ENCODE measurements around the gene ZNF594.
"Not testable (repeated sequence)": the region's sequence is repeated elsewhere in the genome, so short reads cannot be mapped to it uniquely, and the experiment has no call there.

The ZNF594 gene

GRCh38 chr17:5191541-5192417 is at the start of gene ZNF594:
Gene ZNF594, minus strand, starts transcription at chr17:5191868. Its CDS starts 7,612 bp downstream, at chr17:5184256.
- Mint-ChIP-seq H3K27ac (peak within 1 kb of the TSS; percentile 93), H3K4me3 (peak within 1 kb of the TSS; percentile 87), H3K9me3 (peaks cover 14% of the 10 kb centered on the region), H3K36me3 (peaks cover 40% of the 10 kb centered on the region), H3K4me1 (peaks cover 30% of the 10 kb centered on the region)
- DNase-seq (ENCODE audit: low spot score in 2 of 2) = peak; percentile 92 to 98
- peak; percentile 99 for ATAC-seq

GRCh38 chr17:5239769-5240168 is 48.1 kb upstream of the ZNF594 start:
- DNase-seq (ENCODE audit: low spot score in 2 of 2); H3K36me3 Mint-ChIP-seq; ATAC-seq; H3K27ac Mint-ChIP-seq; H3K4me3 Mint-ChIP-seq; H3K9me3 Mint-ChIP-seq: not testable (repeated sequence)
- H3K4me1 Mint-ChIP-seq = peaks cover 48% of the 10 kb centered on the region

- Mint-ChIP-seq H3K27ac (peak overlapping the region; percentile 77), H3K9me3 (no peaks in the 10 kb centered on the region), H3K36me3 (peaks cover 6% of the 10 kb centered on the region), H3K4me3 (no peak overlapping the region), H3K4me1 (peaks cover 47% of the 10 kb centered on the region)
- no peak for ATAC-seq
- DNase-seq (ENCODE audit: low spot score in 2 of 2) = no peak
Observed at GRCh38 chr17:5238333-5238732, 46.7 kb upstream of the ZNF594 start.

GRCh38 chr17:5237541-5238016 is 45.9 kb upstream of the ZNF594 start:
- H3K27ac Mint-ChIP-seq = peak overlapping the region; percentile 77
- peaks cover 6% of the 10 kb centered on the region for H3K36me3 Mint-ChIP-seq
- H3K4me3 Mint-ChIP-seq = peak overlapping the region; percentile 20

GRCh38 chr17:5236938-5237540 is 45.4 kb upstream of the ZNF594 start:
- ATAC-seq (no peak), DNase-seq (ENCODE audit: low spot score in 2 of 2) (no peak)
- H3K27ac Mint-ChIP-seq = peak overlapping the region; percentile 77
- peaks cover 41% of the 10 kb centered on the region for H3K4me1 Mint-ChIP-seq
- peaks cover 3% of the 10 kb centered on the region for H3K36me3 Mint-ChIP-seq
- no peaks in the 10 kb centered on the region for H3K9me3 Mint-ChIP-seq
- H3K4me3 Mint-ChIP-seq = peak overlapping the region; percentile 20

More at GRCh38 chr17:5237541-5238016, 45.9 kb upstream of the ZNF594 start:
- Mint-ChIP-seq H3K9me3 (no peaks in the 10 kb centered on the region), H3K4me1 (peaks cover 46% of the 10 kb centered on the region)
- peak; percentile 91 for ATAC-seq
- peak; percentile 45 to 80 for DNase-seq (ENCODE audit: low spot score in 2 of 2)

GRCh38 chr17:5234645-5235576 is 43.2 kb upstream of the ZNF594 start, which contains the start of gene SCIMP:
Gene SCIMP, minus strand, starts transcription at chr17:5234860. Its CDS starts 105 bp downstream, at chr17:5234755.
- no peak for DNase-seq (ENCODE audit: low spot score in 2 of 2)
- H3K9me3 Mint-ChIP-seq = no peaks in the 10 kb centered on the region
- H3K4me1 Mint-ChIP-seq = peaks cover 37% of the 10 kb centered on the region
- ATAC-seq = peak; percentile 39
- no peak within 1 kb of the TSS for H3K4me3 Mint-ChIP-seq
- H3K36me3 Mint-ChIP-seq = peaks cover 2% of the 10 kb centered on the region
- H3K27ac Mint-ChIP-seq = peak within 1 kb of the TSS; percentile 54

- H3K4me3 Mint-ChIP-seq; H3K9me3 Mint-ChIP-seq; ATAC-seq; DNase-seq (ENCODE audit: low spot score in 2 of 2); H3K36me3 Mint-ChIP-seq: not testable (repeated sequence)
- Mint-ChIP-seq H3K4me1 (peaks cover 43% of the 10 kb centered on the region), H3K27ac (peak overlapping the region; percentile 84)
Observed at GRCh38 chr17:5233492-5233891, 41.8 kb upstream of the ZNF594 start.

GRCh38 chr17:5226940-5227878 is 35.5 kb upstream of the ZNF594 start:
- Mint-ChIP-seq H3K4me1 (peaks cover 47% of the 10 kb centered on the region), H3K4me3 (peak overlapping the region; percentile 54)
- ATAC-seq = peak; percentile 74

GRCh38 chr17:5225668-5226457 is 34.2 kb upstream of the ZNF594 start:
- Mint-ChIP-seq H3K27ac (peak overlapping the region; percentile 91), H3K4me1 (peaks cover 56% of the 10 kb centered on the region), H3K9me3 (no peaks in the 10 kb centered on the region), H3K4me3 (peak overlapping the region; percentile 54), H3K36me3 (peaks cover 6% of the 10 kb centered on the region)
- ATAC-seq (no peak), DNase-seq (ENCODE audit: low spot score in 2 of 2) (no peak)

More at GRCh38 chr17:5226940-5227878, 35.5 kb upstream of the ZNF594 start:
- H3K36me3 Mint-ChIP-seq = peaks cover 6% of the 10 kb centered on the region
- DNase-seq (ENCODE audit: low spot score in 2 of 2) = peak in 1 of 2 donors; percentile 56
- no peaks in the 10 kb centered on the region for H3K9me3 Mint-ChIP-seq
- peak overlapping the region; percentile 91 for H3K27ac Mint-ChIP-seq

- Mint-ChIP-seq H3K4me3 (peak overlapping the region; percentile 44), H3K27ac (peak overlapping the region; percentile 75), H3K4me1 (peaks cover 37% of the 10 kb centered on the region)
- not testable (repeated sequence) for ATAC-seq; H3K9me3 Mint-ChIP-seq; H3K36me3 Mint-ChIP-seq; DNase-seq (ENCODE audit: low spot score in 2 of 2)
Observed at GRCh38 chr17:5221912-5222311, 30.2 kb upstream of the ZNF594 start.

GRCh38 chr17:5220074-5220473 is 28.4 kb upstream of the ZNF594 start:
- H3K36me3 Mint-ChIP-seq = no peaks in the 10 kb centered on the region
- no peak for DNase-seq (ENCODE audit: low spot score in 2 of 2)
- H3K4me3 Mint-ChIP-seq = no peak overlapping the region
- ATAC-seq = no peak
- H3K4me1 Mint-ChIP-seq = peaks cover 21% of the 10 kb centered on the region
- no peaks in the 10 kb centered on the region for H3K9me3 Mint-ChIP-seq
- peak overlapping the region; percentile 48 for H3K27ac Mint-ChIP-seq

- Mint-ChIP-seq H3K4me3 (no peak overlapping the region), H3K4me1 (peaks cover 17% of the 10 kb centered on the region), H3K27ac (peak overlapping the region; percentile 48), H3K9me3 (no peaks in the 10 kb centered on the region), H3K36me3 (no peaks in the 10 kb centered on the region)
- ATAC-seq (no peak), DNase-seq (ENCODE audit: low spot score in 2 of 2) (no peak)
Observed at GRCh38 chr17:5219536-5219935, 27.9 kb upstream of the ZNF594 start.

- H3K4me3 Mint-ChIP-seq; ATAC-seq; DNase-seq (ENCODE audit: low spot score in 2 of 2); H3K36me3 Mint-ChIP-seq; H3K9me3 Mint-ChIP-seq; H3K27ac Mint-ChIP-seq: not testable (repeated sequence)
- H3K4me1 Mint-ChIP-seq = peaks cover 16% of the 10 kb centered on the region
Observed at GRCh38 chr17:5217562-5217961, 25.9 kb upstream of the ZNF594 start.
